ENCODE data around the gene LCP1. TPM values are rescaled to one million over a fixed set of nuclear protein-coding genes. Genes with fewer than 3 reads are reported as not detected.
A peak's percentile ranks its signal among the peaks of the same experiment; 100 is the strongest.

LCP1 gene
- total and polyA plus RNA-seq, 4 donors, result 42.9 to 539 (median 158) TPM

GRCh38 chr13:46149272-46150133 lies 32.5 kb downstream of the LCP1 start:
- no peak for ATAC-seq (ENCODE audit: insufficient read depth, low FRiP score)
- no peak overlapping the region for H3K27ac ChIP-seq (ENCODE audit: low read depth in 1 of 2, low read length in 1 of 2)
- H3K36me3 ChIP-seq (ENCODE audit: control insufficient read depth in 4 of 4, insufficient read depth in 4 of 4, low read length in 4 of 4), result no peaks in the 10 kb centered on the region
- WGBS, 2 donors, result 80 to 86% methylated on average over 7 of the region's 7 CpGs
- no peak overlapping the region for H3K4me3 ChIP-seq
- no peak for TF ChIP-seq CTCF (IDR thresholded peaks at IDR 0.05; ENCODE audit: control extremely low read depth, extremely low read depth)
- peaks cover 0 to 1% (median 0%) of the 10 kb centered on the region in 4 donors for H3K9me3 ChIP-seq (ENCODE audit: control insufficient read depth in 4 of 4, insufficient read depth in 3 of 4, low read length in 3 of 4)
- H3K4me1 ChIP-seq (ENCODE audit: control insufficient read depth in 5 of 5, insufficient read depth in 5 of 5, low read length in 5 of 5), result peaks cover 0 to 13% (median 0%) of the 10 kb centered on the region in 5 donors
- H3K27me3 ChIP-seq (ENCODE audit: control insufficient read depth in 3 of 3, insufficient read depth in 3 of 3, low read length in 2 of 3), result peaks cover 0 to 6% (median 0%) of the 10 kb centered on the region in 3 donors
- no peak for DNase-seq
- H3K9ac ChIP-seq (ENCODE audit: insufficient read depth in 1 of 2, low read length in 2 of 2), result no peak overlapping the region

GRCh38 chr13:46146898-46147297 lies 35.1 kb downstream of the LCP1 start:
- TF ChIP-seq CTCF (IDR thresholded peaks at IDR 0.05; ENCODE audit: control extremely low read depth, extremely low read depth), result peak; percentile 1
- no peak for ATAC-seq (ENCODE audit: insufficient read depth, low FRiP score)
- Histone ChIP-seq H3K4me1 (ENCODE audit: control insufficient read depth in 5 of 5, insufficient read depth in 5 of 5, low read length in 5 of 5) (peaks cover 0 to 4% (median 0%) of the 10 kb centered on the region in 5 donors), H3K27me3 (ENCODE audit: control insufficient read depth in 3 of 3, insufficient read depth in 3 of 3, low read length in 2 of 3) (peaks cover 0 to 6% (median 0%) of the 10 kb centered on the region in 3 donors), H3K27ac (ENCODE audit: low read depth in 1 of 2, low read length in 1 of 2) (no peak overlapping the region), H3K9me3 (ENCODE audit: control insufficient read depth in 4 of 4, insufficient read depth in 3 of 4, low read length in 3 of 4) (peaks cover 0 to 1% (median 0%) of the 10 kb centered on the region in 4 donors), H3K9ac (ENCODE audit: insufficient read depth in 1 of 2, low read length in 2 of 2) (no peak overlapping the region), H3K4me3 (no peak overlapping the region), H3K36me3 (ENCODE audit: control insufficient read depth in 4 of 4, insufficient read depth in 4 of 4, low read length in 4 of 4) (no peaks in the 10 kb centered on the region)
- DNase-seq, result peak in 2 of 3 donors; percentile 33 to 62
- WGBS, 2 donors, result 42 to 72% methylated on average over 3 of the region's 3 CpGs

GRCh38 chr13:46145950-46146349 lies 36.0 kb downstream of the LCP1 start:
- ATAC-seq (ENCODE audit: insufficient read depth, low FRiP score) (no peak), DNase-seq (no peak)
- H3K4me1 ChIP-seq (ENCODE audit: control insufficient read depth in 5 of 5, insufficient read depth in 5 of 5, low read length in 5 of 5), result peaks cover 0 to 4% (median 0%) of the 10 kb centered on the region in 5 donors
- H3K4me3 ChIP-seq, result no peak overlapping the region
- no peak overlapping the region for H3K27ac ChIP-seq (ENCODE audit: low read depth in 1 of 2, low read length in 1 of 2)
- WGBS, 2 donors, result 63 to 79% methylated on average over 2 of the region's 2 CpGs
- TF ChIP-seq CTCF (IDR thresholded peaks at IDR 0.05; ENCODE audit: control extremely low read depth, extremely low read depth), result no peak
- peaks cover 0 to 6% (median 0%) of the 10 kb centered on the region in 3 donors for H3K27me3 ChIP-seq (ENCODE audit: control insufficient read depth in 3 of 3, insufficient read depth in 3 of 3, low read length in 2 of 3)
- H3K36me3 ChIP-seq (ENCODE audit: control insufficient read depth in 4 of 4, insufficient read depth in 4 of 4, low read length in 4 of 4), result no peaks in the 10 kb centered on the region
- H3K9me3 ChIP-seq (ENCODE audit: control insufficient read depth in 4 of 4, insufficient read depth in 3 of 4, low read length in 3 of 4), result peaks cover 0 to 1% (median 0%) of the 10 kb centered on the region in 4 donors
- H3K9ac ChIP-seq (ENCODE audit: insufficient read depth in 1 of 2, low read length in 2 of 2), result no peak overlapping the region
